BLaER1 (cell line): Measurements from ENCODE around the gene RBM47.
A peak's percentile ranks its signal among the peaks of the same experiment; 100 is the strongest.

Experiments used
- H3K27ac ChIP-seq: shearing (Covaris generic); formaldehyde crosslinking; 2 replicates; pipeline ENCODE4 v1.8.1; 2022
- H3K27me3 ChIP-seq: shearing (Covaris generic); formaldehyde crosslinking; 2 replicates; pipeline ENCODE4 v1.8.1; 2022
- H3K36me3 ChIP-seq: shearing (Covaris generic); formaldehyde crosslinking; 2 replicates; pipeline ENCODE4 v1.8.1; 2022
- H3K4me1 ChIP-seq: shearing (Covaris generic); formaldehyde crosslinking; 2 replicates; pipeline ENCODE4 v1.8.1; 2022
- H3K4me2 ChIP-seq: shearing (Covaris generic); formaldehyde crosslinking; 2 replicates; pipeline ENCODE4 v1.8.1; 2022
- H3K4me3 ChIP-seq: shearing (Covaris generic); formaldehyde crosslinking; 2 replicates; pipeline ENCODE4 v1.8.1; 2022
- H3K9ac ChIP-seq: shearing (Covaris generic); formaldehyde crosslinking; 2 replicates; pipeline ENCODE4 v1.8.1; 2022
- H3K9me3 ChIP-seq: shearing (Covaris generic); formaldehyde crosslinking; 2 replicates; pipeline ENCODE4 v1.8.1; 2022
- H4K20me1 ChIP-seq: shearing (Covaris generic); formaldehyde crosslinking; 2 replicates; pipeline ENCODE4 v1.8.1; 2022
- Cebpa-rat ChIP-seq: shearing (Covaris generic); IDR thresholded peaks from 2 replicates; pipeline ENCODE4 v1.8.1; 2022

RBM47 gene

DNA sequence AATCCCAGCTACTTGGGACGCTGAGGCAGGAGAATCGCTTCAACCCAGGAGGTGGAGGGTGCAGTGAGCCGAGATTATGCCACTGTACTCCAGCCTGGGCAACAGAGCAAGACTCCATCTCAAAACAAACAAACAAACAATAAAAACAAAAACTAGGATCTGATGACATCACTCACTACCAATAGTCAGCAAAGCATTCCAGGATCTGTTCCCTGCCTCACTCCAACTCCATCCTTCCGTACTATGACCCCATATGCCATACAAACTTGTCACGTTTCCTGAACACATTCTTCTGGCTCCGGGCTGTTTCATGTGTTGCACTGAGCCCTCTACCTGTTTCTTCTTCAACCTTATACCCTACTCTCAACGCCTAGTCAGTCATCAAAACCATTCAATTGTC lies 47.3 kb downstream of the RBM47 start:
- no peak overlapping the region for H3K4me3 ChIP-seq
- no peak overlapping the region for H3K27ac ChIP-seq

DNA sequence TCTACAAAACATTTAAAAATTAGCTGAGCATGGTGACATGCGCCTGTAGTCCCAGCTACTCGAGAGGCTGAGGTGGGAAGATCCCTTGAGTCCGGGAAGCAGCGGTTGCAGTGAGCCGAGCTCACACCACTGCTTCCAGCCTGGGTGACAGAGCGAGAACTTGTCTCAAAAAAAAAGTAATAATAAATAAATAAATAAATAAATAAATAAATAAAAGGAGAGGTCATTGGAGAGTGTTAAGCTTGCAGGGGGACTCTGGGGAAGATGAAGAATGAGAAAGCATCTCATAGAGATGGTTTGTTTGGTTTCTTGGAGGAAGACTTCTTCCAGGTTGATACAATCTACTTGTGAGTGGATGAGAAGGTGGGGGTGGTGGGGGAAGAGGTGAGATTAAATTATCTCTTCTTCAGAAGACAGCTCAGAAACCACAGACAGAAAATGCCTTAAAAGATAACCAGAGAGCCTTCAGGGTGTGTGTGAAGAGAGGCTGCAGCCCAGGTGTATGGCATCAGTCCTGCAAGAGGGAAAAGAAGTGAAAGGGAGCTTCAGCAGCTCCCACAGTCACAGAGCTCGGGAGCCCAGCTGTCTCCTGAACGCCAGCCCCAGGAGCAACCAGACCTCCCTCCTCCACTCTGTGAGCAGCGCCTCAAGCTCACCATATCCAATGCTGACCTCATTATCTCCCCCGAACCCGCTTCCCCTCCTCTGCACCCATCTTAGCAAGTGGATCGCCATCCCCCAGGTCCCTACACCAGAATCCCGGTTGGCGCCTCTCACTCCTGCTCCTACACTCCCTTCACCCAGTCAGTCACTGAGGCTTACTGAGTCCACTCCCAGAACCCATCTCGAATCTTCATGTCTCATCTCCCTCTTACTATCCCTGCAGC lies 48.2 kb downstream of the RBM47 start:
- H3K4me1 ChIP-seq: peaks cover 14% of the 10 kb centered on the region
- H3K27me3 ChIP-seq: no peaks in the 10 kb centered on the region
- no peak overlapping the region for H3K4me2 ChIP-seq
- H3K9ac ChIP-seq: no peak overlapping the region
- no peaks in the 10 kb centered on the region for H4K20me1 ChIP-seq
- TF ChIP-seq Cebpa-rat: no peak
- no peaks in the 10 kb centered on the region for H3K9me3 ChIP-seq
- no peak overlapping the region for H3K27ac ChIP-seq
- H3K4me3 ChIP-seq: no peak overlapping the region
- H3K36me3 ChIP-seq: no peaks in the 10 kb centered on the region

More for the DNA sequence above, 47.3 kb downstream of the RBM47 start:
- no peak for TF ChIP-seq Cebpa-rat
- no peaks in the 10 kb centered on the region for H3K9me3 ChIP-seq
- H4K20me1 ChIP-seq: no peaks in the 10 kb centered on the region
- H3K4me2 ChIP-seq: no peak overlapping the region
- peaks cover 5% of the 10 kb centered on the region for H3K4me1 ChIP-seq
- H3K36me3 ChIP-seq: no peaks in the 10 kb centered on the region
- H3K9ac ChIP-seq: no peak overlapping the region
- H3K27me3 ChIP-seq: no peaks in the 10 kb centered on the region

DNA sequence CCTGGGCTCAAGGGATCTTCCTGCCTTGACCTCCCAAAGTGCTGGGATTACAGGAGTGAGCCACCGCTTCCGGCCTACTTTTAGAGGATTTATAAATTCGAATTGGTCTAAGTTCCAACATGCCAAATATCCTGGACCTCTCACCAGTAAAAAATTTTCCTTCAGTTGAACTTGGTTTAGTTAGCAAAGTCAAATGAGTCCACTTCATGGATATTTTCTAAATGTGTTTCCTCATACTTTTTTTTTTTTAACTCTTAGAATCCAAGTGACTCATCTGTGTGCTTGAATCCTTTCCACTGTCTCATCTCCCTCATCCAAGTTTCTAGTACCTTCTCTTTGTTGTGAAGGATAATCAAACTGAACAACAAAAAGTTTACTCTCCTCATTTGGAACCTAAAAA lies 49.7 kb downstream of the RBM47 start:
- Histone ChIP-seq H3K4me2 (no peak overlapping the region), H3K27ac (no peak overlapping the region), H3K36me3 (no peaks in the 10 kb centered on the region), H3K4me3 (no peak overlapping the region), H4K20me1 (no peaks in the 10 kb centered on the region), H3K9ac (no peak overlapping the region), H3K9me3 (no peaks in the 10 kb centered on the region), H3K27me3 (no peaks in the 10 kb centered on the region), H3K4me1 (peaks cover 29% of the 10 kb centered on the region)
- no peak for TF ChIP-seq Cebpa-rat

GRCh38 chr4:40577588-40578253 lies 51.9 kb downstream of the RBM47 start:
- Histone ChIP-seq H3K27me3 (no peaks in the 10 kb centered on the region), H3K9me3 (no peaks in the 10 kb centered on the region), H3K9ac (no peak overlapping the region), H3K27ac (no peak overlapping the region), H3K4me2 (peak overlapping the region; percentile 74), H3K4me3 (no peak overlapping the region), H4K20me1 (no peaks in the 10 kb centered on the region), H3K36me3 (no peaks in the 10 kb centered on the region), H3K4me1 (peaks cover 51% of the 10 kb centered on the region)
- TF ChIP-seq Cebpa-rat: no peak

DNA sequence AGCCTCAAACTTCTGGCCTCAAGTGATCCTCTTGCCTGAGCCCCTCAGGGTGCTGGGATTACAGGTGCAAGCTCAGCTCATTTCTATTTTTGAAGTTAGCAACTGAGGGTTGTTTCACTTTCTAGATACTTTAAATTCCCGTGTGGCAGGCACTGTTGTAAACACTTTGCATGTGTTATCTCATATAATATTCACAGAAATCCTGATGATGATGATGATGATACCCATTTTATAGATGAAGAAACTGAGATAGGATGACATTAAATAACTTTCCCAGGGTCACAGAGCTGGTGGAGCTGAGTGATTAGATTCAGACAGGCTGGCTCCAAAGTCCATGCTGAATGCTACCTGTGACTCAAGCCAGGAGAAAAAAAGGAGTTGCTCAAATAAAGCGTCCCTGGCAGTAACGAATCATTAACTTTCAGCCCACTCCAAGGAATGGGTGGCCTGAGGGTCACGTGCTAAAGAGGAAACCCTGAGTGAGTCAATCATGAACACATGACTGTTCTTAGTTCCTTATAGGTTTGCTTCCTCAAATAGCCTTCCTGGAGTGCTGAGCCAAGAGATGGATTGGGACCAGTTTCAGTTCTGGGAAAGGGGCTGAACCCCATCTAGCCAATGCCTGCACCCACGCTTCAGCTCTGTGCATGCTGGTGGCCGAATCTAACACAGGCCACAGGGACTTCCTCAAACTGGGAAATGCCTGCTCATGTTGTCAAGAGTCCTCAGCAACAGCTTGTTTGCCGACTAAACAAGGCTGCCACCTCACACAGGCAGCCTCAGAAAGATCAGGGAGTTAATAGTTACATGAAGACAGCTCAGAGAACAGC lies 52.8 kb downstream of the RBM47 start:
- no peak for TF ChIP-seq Cebpa-rat
- no peaks in the 10 kb centered on the region for H3K36me3 ChIP-seq
- H3K9me3 ChIP-seq: no peaks in the 10 kb centered on the region
- H3K4me3 ChIP-seq: no peak overlapping the region
- H3K9ac ChIP-seq: no peak overlapping the region
- H3K4me1 ChIP-seq: peaks cover 51% of the 10 kb centered on the region
- no peaks in the 10 kb centered on the region for H4K20me1 ChIP-seq
- H3K4me2 ChIP-seq: peak overlapping the region; percentile 74
- H3K27ac ChIP-seq: peak overlapping the region; percentile 39
- H3K27me3 ChIP-seq: no peaks in the 10 kb centered on the region

- peak overlapping the region; percentile 74 for H3K4me2 ChIP-seq
- no peaks in the 10 kb centered on the region for H3K36me3 ChIP-seq
- no peaks in the 10 kb centered on the region for H3K27me3 ChIP-seq
- peaks cover 51% of the 10 kb centered on the region for H3K4me1 ChIP-seq
- no peak overlapping the region for H3K4me3 ChIP-seq
- H3K27ac ChIP-seq: peak overlapping the region; percentile 19; the same call in 1 of the 2 replicates
- TF ChIP-seq Cebpa-rat: no peak
- no peak overlapping the region for H3K9ac ChIP-seq
- no peaks in the 10 kb centered on the region for H3K9me3 ChIP-seq
- no peaks in the 10 kb centered on the region for H4K20me1 ChIP-seq
These were observed 53.8 kb downstream of the RBM47 start for GRCh38 chr4:40575846-40576245.

DNA sequence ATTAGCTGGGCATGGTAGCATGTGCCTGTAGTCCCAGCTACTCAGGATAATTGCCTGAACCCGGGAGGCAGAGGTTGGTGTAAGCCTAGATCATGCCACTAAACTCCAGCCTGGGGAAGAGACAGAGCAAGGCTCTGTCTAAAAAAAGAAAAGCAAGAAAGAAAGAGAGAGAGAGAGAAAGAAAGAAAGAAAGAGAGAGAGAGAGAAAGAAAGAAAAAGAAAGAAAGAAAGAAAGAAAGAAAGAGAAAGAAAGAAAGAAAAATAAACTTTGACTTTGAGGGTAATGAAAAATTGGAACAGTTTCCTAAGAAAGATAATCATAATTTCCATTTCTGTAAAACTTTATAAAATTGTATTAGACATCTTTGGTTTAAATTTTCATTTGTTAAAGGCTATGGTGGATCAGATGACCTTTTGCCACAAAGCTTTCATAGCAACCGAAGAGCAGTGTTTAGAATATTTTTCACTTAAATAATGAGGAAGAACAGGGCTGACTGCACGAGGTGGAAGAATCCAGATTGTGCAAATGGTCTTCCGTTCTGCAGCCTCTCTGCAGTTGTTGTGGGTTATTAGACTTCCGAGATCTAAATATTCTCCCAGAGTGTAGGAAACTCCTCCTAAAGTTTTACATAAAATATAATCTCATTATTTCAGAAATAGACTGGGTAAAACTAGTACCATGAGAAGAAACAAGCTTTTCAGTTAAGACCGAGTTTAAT lies 55.9 kb downstream of the RBM47 start:
- Histone ChIP-seq H3K9me3 (no peaks in the 10 kb centered on the region), H3K4me2 (peak overlapping the region; percentile 74), H3K36me3 (no peaks in the 10 kb centered on the region), H3K4me3 (no peak overlapping the region; the same call in 1 of the 2 replicates), H3K27ac (peak overlapping the region; percentile 71), H4K20me1 (no peaks in the 10 kb centered on the region), H3K27me3 (no peaks in the 10 kb centered on the region), H3K9ac (peak overlapping the region; percentile 2; the same call in 1 of the 2 replicates), H3K4me1 (peaks cover 51% of the 10 kb centered on the region)
- TF ChIP-seq Cebpa-rat: no peak

- H4K20me1 ChIP-seq: no peaks in the 10 kb centered on the region
- no peaks in the 10 kb centered on the region for H3K9me3 ChIP-seq
- no peak for TF ChIP-seq Cebpa-rat
- H3K36me3 ChIP-seq: no peaks in the 10 kb centered on the region
- no peak overlapping the region for H3K4me3 ChIP-seq
- H3K27me3 ChIP-seq: no peaks in the 10 kb centered on the region
- H3K4me2 ChIP-seq: no peak overlapping the region
- peak overlapping the region; percentile 71 for H3K27ac ChIP-seq
- H3K4me1 ChIP-seq: peaks cover 50% of the 10 kb centered on the region
- H3K9ac ChIP-seq: no peak overlapping the region
These were observed 56.9 kb downstream of the RBM47 start for GRCh38 chr4:40572692-40573310.

DNA sequence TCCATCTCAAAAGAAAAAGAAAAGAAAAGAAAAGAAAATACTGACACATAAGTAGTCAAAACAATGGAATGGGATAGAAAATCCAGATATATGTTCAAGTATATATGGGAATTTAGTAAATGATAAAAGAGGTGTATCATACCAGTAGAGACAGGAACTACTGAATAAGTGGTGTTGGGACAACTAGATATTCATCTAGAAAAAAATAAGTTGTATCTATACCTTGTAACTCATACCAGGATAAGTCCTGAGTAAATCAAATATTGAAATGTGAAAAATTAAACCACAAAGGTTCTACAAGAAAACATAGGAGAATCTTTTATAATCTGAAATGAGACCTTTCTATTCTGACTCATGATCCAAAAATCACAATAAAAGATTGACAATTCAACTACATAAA lies 58.5 kb downstream of the RBM47 start:
- no peak for TF ChIP-seq Cebpa-rat
- peaks cover 35% of the 10 kb centered on the region for H3K4me1 ChIP-seq
- no peak overlapping the region for H3K9ac ChIP-seq
- no peaks in the 10 kb centered on the region for H4K20me1 ChIP-seq
- H3K27me3 ChIP-seq: no peaks in the 10 kb centered on the region
- no peak overlapping the region for H3K27ac ChIP-seq
- no peaks in the 10 kb centered on the region for H3K9me3 ChIP-seq
- H3K4me3 ChIP-seq: no peak overlapping the region
- no peaks in the 10 kb centered on the region for H3K36me3 ChIP-seq
- no peak overlapping the region for H3K4me2 ChIP-seq
